ENCODE data around the gene ATXN1.

The ATXN1 gene

GRCh38 chr6:16782278-16782677 is 21.0 kb upstream of the ATXN1 start:
- DNase-seq, result no peak

- no peak for DNase-seq
These were observed 20.3 kb upstream of the ATXN1 start for GRCh38 chr6:16781348-16782169.

GRCh38 chr6:16778521-16778920 is 17.3 kb upstream of the ATXN1 start:
- DNase-seq, result no peak

- no peak for DNase-seq
These were observed 16.5 kb upstream of the ATXN1 start for GRCh38 chr6:16777794-16778193.

GRCh38 chr6:16776394-16777017 is 15.2 kb upstream of the ATXN1 start:
- no peak for DNase-seq

- no peak for DNase-seq
These were observed 13.2 kb upstream of the ATXN1 start for GRCh38 chr6:16774437-16774836.

GRCh38 chr6:16773362-16773761 is 12.1 kb upstream of the ATXN1 start:
- DNase-seq, result no peak

GRCh38 chr6:16770701-16771569 is 9.7 kb upstream of the ATXN1 start:
- DNase-seq, result peak; percentile 84

GRCh38 chr6:16769986-16770376 is 8.7 kb upstream of the ATXN1 start:
- no peak for DNase-seq

GRCh38 chr6:16769131-16769985 is 8.1 kb upstream of the ATXN1 start:
- peak; percentile 69 for DNase-seq

- DNase-seq, result no peak
These were observed 7.2 kb upstream of the ATXN1 start for GRCh38 chr6:16768477-16768830.

- DNase-seq, result no peak
These were observed 6.7 kb upstream of the ATXN1 start for GRCh38 chr6:16767765-16768476.

- no peak for DNase-seq
These were observed 5.8 kb upstream of the ATXN1 start for GRCh38 chr6:16766836-16767745.

GRCh38 chr6:16766043-16766536 is 4.8 kb upstream of the ATXN1 start:
- DNase-seq, result peak; percentile 58

- DNase-seq, result no peak
These were observed 4.0 kb upstream of the ATXN1 start for GRCh38 chr6:16765235-16765634.

GRCh38 chr6:16764188-16764950 is 3.1 kb upstream of the ATXN1 start:
- no peak for DNase-seq

GRCh38 chr6:16762550-16763477 is 1.6 kb upstream of the ATXN1 start:
- peak; percentile 61 for DNase-seq

- no peak for DNase-seq
These were observed 949 bp upstream of the ATXN1 start for GRCh38 chr6:16762268-16762549.

Data from stimulated activated CD8-positive, alpha-beta memory T cell treated with anti-CD3 and anti-CD28 coated beads, Interleukin-4, amount 100 ng/mL, for 48 hours (primary cell).